H9 (cell line): Measurements from ENCODE around the gene BRD9. TPM values are rescaled to one million over a fixed set of nuclear protein-coding genes. Genes with fewer than 3 reads are reported as not detected.

Experiments used
- DNase-seq: peaks from one replicate; pipeline ENCODE4 v3.0.0-alpha.2; 2017
- H2AFZ ChIP-seq: one replicate; pipeline ENCODE4 v1.6.1; 2013; ENCODE audit warnings: mild to moderate bottlenecking, low read length, control low read depth, moderate library complexity
- H2AK5ac ChIP-seq: 2 replicates; pipeline ENCODE4 v1.6.1; 2013; ENCODE audit warnings: low read length, control low read depth, mixed read lengths; ENCODE audit not compliant: insufficient read length
- H2BK120ac ChIP-seq: one replicate; pipeline ENCODE4 v1.6.1; 2013; ENCODE audit warnings: low read depth, mild to moderate bottlenecking, low read length, control low read depth, inconsistent platforms; ENCODE audit not compliant: poor library complexity, severe bottlenecking
- H2BK12ac ChIP-seq: 2 replicates; pipeline ENCODE4 v1.6.1; 2013; ENCODE audit warnings: low read length, control low read depth, mixed read lengths, low read depth; ENCODE audit not compliant: insufficient read length
- H2BK15ac ChIP-seq: 2 replicates; pipeline ENCODE4 v1.6.1; 2013; ENCODE audit warnings: low read depth, low read length, control low read depth
- H2BK20ac ChIP-seq: one replicate; pipeline ENCODE4 v1.6.1; 2013; ENCODE audit warnings: low read depth, mild to moderate bottlenecking, low read length, control low read depth, inconsistent platforms; ENCODE audit not compliant: poor library complexity, severe bottlenecking
- H2BK5ac ChIP-seq: 2 replicates; pipeline ENCODE4 v1.6.1; 2013; ENCODE audit warnings: low read length, control low read depth, mixed read lengths; ENCODE audit not compliant: insufficient read length
- H3K14ac ChIP-seq: 2 replicates; pipeline ENCODE4 v1.6.1; 2013; ENCODE audit warnings: low read length, control low read depth; ENCODE audit not compliant: insufficient read depth
- H3K18ac ChIP-seq: 2 replicates; pipeline ENCODE4 v1.6.1; 2013; ENCODE audit warnings: low read depth, mild to moderate bottlenecking, mixed read lengths, low read length, control low read depth; ENCODE audit not compliant: insufficient read length
- H3K23ac ChIP-seq: 2 replicates; pipeline ENCODE4 v1.6.1; 2013; ENCODE audit warnings: low read length, control low read depth, mixed read lengths, low read depth; ENCODE audit not compliant: insufficient read length
- H3K23me2 ChIP-seq: 2 replicates; pipeline ENCODE4 v1.6.1; 2013; ENCODE audit warnings: low read depth, mild to moderate bottlenecking, mixed read lengths, low read length, control low read depth; ENCODE audit not compliant: insufficient read length, poor library complexity, severe bottlenecking
- H3K27ac ChIP-seq: 2 replicates; pipeline ENCODE4 v1.5.1; 2013; ENCODE audit warnings: low read length, control low read depth, mixed read lengths, low read depth; ENCODE audit not compliant: insufficient read length
- H3K27me3 ChIP-seq: 2 replicates; pipeline ENCODE4 v1.6.1; 2013; ENCODE audit warnings: low read length, control low read depth, inconsistent platforms; ENCODE audit not compliant: insufficient read depth
- H3K4ac ChIP-seq: 2 replicates; pipeline ENCODE4 v1.6.1; 2013; ENCODE audit warnings: low read depth, mild to moderate bottlenecking, control low read depth, inconsistent platforms, low read length, moderate library complexity
- H3K4me1 ChIP-seq: 2 replicates; pipeline ENCODE4 v1.6.1; 2013; ENCODE audit warnings: low read length, control low read depth, inconsistent platforms; ENCODE audit not compliant: insufficient read depth
- H3K4me2 ChIP-seq: 2 replicates; pipeline ENCODE4 v1.6.1; 2013; ENCODE audit warnings: low read length, control low read depth, mixed read lengths; ENCODE audit not compliant: insufficient read length, insufficient read depth
- H3K56ac ChIP-seq: 2 replicates; pipeline ENCODE4 v1.6.1; 2013; ENCODE audit warnings: low read depth, mild to moderate bottlenecking, mixed read lengths, low read length, control low read depth; ENCODE audit not compliant: insufficient read length
- H3K79me1 ChIP-seq: 2 replicates; pipeline ENCODE4 v1.6.1; 2013; ENCODE audit warnings: low read depth, mild to moderate bottlenecking, moderate library complexity, low read length, control low read depth, inconsistent platforms; ENCODE audit not compliant: insufficient read depth, poor library complexity, severe bottlenecking
- H3K79me2 ChIP-seq: 2 replicates; pipeline ENCODE4 v1.6.1; 2013; ENCODE audit warnings: low read length, control low read depth, inconsistent platforms; ENCODE audit not compliant: insufficient read depth
- H3K9ac ChIP-seq: 2 replicates; pipeline ENCODE4 v1.6.1; 2013; ENCODE audit warnings: low read length, control low read depth, mixed read lengths; ENCODE audit not compliant: insufficient read length; ENCODE audit errors: extremely low read depth
- H3K9me3 ChIP-seq: one replicate; pipeline ENCODE4 v1.6.1; 2013; ENCODE audit warnings: low read depth, low read length, inconsistent platforms; ENCODE audit not compliant: control insufficient read depth
- H3T11ph ChIP-seq: one replicate; pipeline ENCODE4 v1.6.1; 2013; ENCODE audit warnings: mild to moderate bottlenecking, low read length, control low read depth, inconsistent platforms
- H4K20me1 ChIP-seq: one replicate; pipeline ENCODE4 v1.6.1; 2013; ENCODE audit not compliant: control insufficient read depth, insufficient read length, insufficient read depth
- H4K5ac ChIP-seq: 2 replicates; pipeline ENCODE4 v1.6.1; 2013; ENCODE audit warnings: low read depth, mild to moderate bottlenecking, mixed read lengths, low read length, control low read depth; ENCODE audit not compliant: insufficient read length
- H4K8ac ChIP-seq: replicated peaks from 2 replicates; pipeline ENCODE4 v1.6.1; 2013; ENCODE audit warnings: low read length, control low read depth, mixed read lengths, low read depth; ENCODE audit not compliant: insufficient read length
- H4K91ac ChIP-seq: 2 replicates; pipeline ENCODE4 v1.6.1; 2013; ENCODE audit warnings: low read depth, mild to moderate bottlenecking, moderate library complexity, mixed read lengths, low read length, control low read depth; ENCODE audit not compliant: insufficient read length
- H3K27ac Mint-ChIP-seq, 3 experiments: 2 replicates in 2 of 3; 3 replicates in 1 of 3; pipeline ENCODE4 v1.8.0; 2020 to 2021; ENCODE audit warnings: mixed read lengths in 3 of 3, mild to moderate bottlenecking in 1 of 3, moderate library complexity in 1 of 3
- H3K27me3 Mint-ChIP-seq: 2 replicates; pipeline ENCODE4 v1.8.0; 2021; ENCODE audit warnings: low read depth, mild to moderate bottlenecking, moderate library complexity, mixed read lengths
- H3K36me3 Mint-ChIP-seq, 3 experiments: 2 replicates in 2 of 3; 3 replicates in 1 of 3; pipeline ENCODE4 v1.8.0; 2020 to 2021; ENCODE audit warnings: low read depth in 3 of 3, mixed read lengths in 3 of 3; ENCODE audit not compliant: insufficient read depth in 1 of 3
- H3K4me1 Mint-ChIP-seq, 2 experiments: 2 replicates each; pipeline ENCODE4 v1.8.0; 2020; ENCODE audit warnings: mixed read lengths in 2 of 2
- H3K4me3 Mint-ChIP-seq, 2 experiments: 2 replicates in 1 of 2; 3 replicates in 1 of 2; pipeline ENCODE4 v1.8.0; 2020 to 2021; ENCODE audit warnings: mild to moderate bottlenecking in 2 of 2, mixed read lengths in 2 of 2, moderate library complexity in 1 of 2
- H3K9me3 Mint-ChIP-seq, 2 experiments: 2 replicates in 1 of 2; 3 replicates in 1 of 2; pipeline ENCODE4 v1.8.0; 2020; ENCODE audit warnings: mild to moderate bottlenecking in 2 of 2, mixed read lengths in 2 of 2, moderate library complexity in 1 of 2
- CTCF ChIP-seq: fragments of 200-600 bp; sonication (generic); conservative IDR thresholded peaks from 3 replicates; pipeline ENCODE4 v1.8.0; 2021; ENCODE audit warnings: antibody characterized with exemption, mild to moderate bottlenecking
- WGBS: extraction: QIAGEN DNeasy Blood & Tissue Kit; methylation state at CpG from one replicate; pipeline ENCODE4 v1.1.7; 2013; ENCODE audit warnings: missing lambda C conversion rate, low lambda C conversion rate, mixed read lengths; ENCODE audit not compliant: insufficient read length; ENCODE audit errors: extremely low coverage; 5-methylcytosine and 5-hydroxymethylcytosine counted together
- total RNA-seq: library from RNA; stranded (reverse); gene quantifications from 2 replicates; pipeline ENCODE4 v1.2.1, GENCODE V29; 2021

BRD9 gene
- total RNA-seq, 1 experiment from 2014 or later = 70.5 TPM

GRCh38 chr5:939368-939767, 46.8 kb upstream of the BRD9 start:
- Histone ChIP-seq H3K4ac (no peak overlapping the region), H4K5ac (no peak overlapping the region), H3K27me3 (no peaks in the 10 kb centered on the region), H2BK5ac (no peak overlapping the region), H3K9ac (no peak overlapping the region), H3K23me2 (no peaks in the 10 kb centered on the region), H3K23ac (no peak overlapping the region), H3K79me2 (no peaks in the 10 kb centered on the region), H2BK12ac (no peak overlapping the region), H3K56ac (no peak overlapping the region), H3T11ph (no peak overlapping the region), H2AFZ (no peak overlapping the region), H2BK20ac (no peak overlapping the region), H2AK5ac (no peak overlapping the region), H3K27ac (no peak overlapping the region), H3K79me1 (no peaks in the 10 kb centered on the region), H3K4me2 (no peak overlapping the region), H4K20me1 (no peaks in the 10 kb centered on the region), H4K91ac (no peak overlapping the region), H2BK120ac (no peak overlapping the region), H3K4me1 (no peaks in the 10 kb centered on the region), H3K9me3 (no peaks in the 10 kb centered on the region), H4K8ac (no peak overlapping the region), H3K18ac (no peak overlapping the region), H2BK15ac (no peak overlapping the region), H3K14ac (no peak overlapping the region)
- no peak overlapping the region for H3K27ac Mint-ChIP-seq
- H3K4me1 Mint-ChIP-seq = peaks cover 3% of the 10 kb centered on the region in 2 experiments; a peak in 1 of 4 replicates
- H3K36me3 Mint-ChIP-seq = no peaks in the 10 kb centered on the region
- H3K4me3 Mint-ChIP-seq = no peak overlapping the region
- peaks cover 0 to 3% of the 10 kb centered on the region in 2 experiments; a peak in 3 of 5 replicates for H3K9me3 Mint-ChIP-seq
- no peak for DNase-seq
- WGBS = no CpG with 5 or more reads among the region's 7 CpGs
- TF ChIP-seq CTCF = no peak
- peaks cover 28% of the 10 kb centered on the region for H3K27me3 Mint-ChIP-seq
